Measurements from ENCODE around the gene RFX2. TPM values are rescaled to one million over a fixed set of nuclear protein-coding genes. Genes with fewer than 3 reads are reported as not detected.
A peak's percentile ranks its signal among the peaks of the same experiment; 100 is the strongest.
"Not testable (repeated sequence)": the region's sequence is repeated elsewhere in the genome, so short reads cannot be mapped to it uniquely, and the experiment has no call there.

Gene RFX2
- total RNA-seq, 1 donor from 2014 or later, result 7.2 TPM

DNA sequence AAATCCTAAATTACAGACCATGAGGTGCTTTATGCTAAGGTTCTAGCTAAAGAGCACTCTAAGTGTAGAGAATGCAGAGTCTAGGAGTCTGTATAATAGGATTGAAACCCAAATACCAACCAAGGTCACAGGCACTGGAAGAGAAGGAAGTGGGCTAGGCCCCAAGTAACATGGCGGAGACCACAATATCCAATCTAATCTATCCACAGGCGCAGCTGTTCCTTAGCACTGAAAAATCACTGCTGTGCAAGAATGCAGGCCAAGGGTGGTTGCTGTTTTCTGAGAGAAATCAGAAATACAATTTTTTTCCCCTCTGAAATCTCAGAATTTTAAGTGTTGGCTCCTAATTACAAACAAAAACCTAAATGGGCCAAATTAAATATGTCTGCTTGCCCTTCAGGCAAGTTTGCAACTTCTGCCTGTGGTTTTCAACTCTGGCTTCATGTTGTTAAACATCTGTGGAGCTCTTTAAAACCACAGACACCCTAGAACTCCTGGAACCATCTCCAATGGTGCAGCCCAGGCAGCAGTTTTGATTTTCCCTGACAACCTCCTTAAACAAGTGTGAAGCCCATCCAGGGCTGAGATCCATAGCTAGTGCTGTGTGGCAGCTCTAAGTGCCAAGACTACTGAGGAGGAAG lies 138.5 kb downstream of the RFX2 start:
- DNase-seq, result no peak

DNA sequence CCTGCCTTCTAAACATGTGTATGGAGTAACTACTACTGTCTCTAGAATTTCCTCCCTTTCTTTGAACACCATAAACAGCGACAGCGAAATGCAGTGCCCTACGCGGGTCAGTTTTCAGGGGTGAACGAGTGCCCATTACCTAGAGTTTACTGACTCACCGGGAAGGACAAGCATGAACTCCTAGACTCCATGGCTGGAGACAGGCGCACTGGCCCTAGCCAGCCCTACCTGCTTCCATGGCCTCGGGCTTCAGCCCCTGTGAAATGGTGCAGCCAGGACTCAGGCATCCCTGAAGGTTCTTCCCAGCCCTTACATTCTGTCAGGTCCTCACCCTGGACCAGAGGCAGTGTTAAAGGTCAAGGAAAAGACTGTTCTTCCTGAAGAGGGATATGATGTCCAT lies 140.8 kb downstream of the RFX2 start:
- no peak for DNase-seq

DNA sequence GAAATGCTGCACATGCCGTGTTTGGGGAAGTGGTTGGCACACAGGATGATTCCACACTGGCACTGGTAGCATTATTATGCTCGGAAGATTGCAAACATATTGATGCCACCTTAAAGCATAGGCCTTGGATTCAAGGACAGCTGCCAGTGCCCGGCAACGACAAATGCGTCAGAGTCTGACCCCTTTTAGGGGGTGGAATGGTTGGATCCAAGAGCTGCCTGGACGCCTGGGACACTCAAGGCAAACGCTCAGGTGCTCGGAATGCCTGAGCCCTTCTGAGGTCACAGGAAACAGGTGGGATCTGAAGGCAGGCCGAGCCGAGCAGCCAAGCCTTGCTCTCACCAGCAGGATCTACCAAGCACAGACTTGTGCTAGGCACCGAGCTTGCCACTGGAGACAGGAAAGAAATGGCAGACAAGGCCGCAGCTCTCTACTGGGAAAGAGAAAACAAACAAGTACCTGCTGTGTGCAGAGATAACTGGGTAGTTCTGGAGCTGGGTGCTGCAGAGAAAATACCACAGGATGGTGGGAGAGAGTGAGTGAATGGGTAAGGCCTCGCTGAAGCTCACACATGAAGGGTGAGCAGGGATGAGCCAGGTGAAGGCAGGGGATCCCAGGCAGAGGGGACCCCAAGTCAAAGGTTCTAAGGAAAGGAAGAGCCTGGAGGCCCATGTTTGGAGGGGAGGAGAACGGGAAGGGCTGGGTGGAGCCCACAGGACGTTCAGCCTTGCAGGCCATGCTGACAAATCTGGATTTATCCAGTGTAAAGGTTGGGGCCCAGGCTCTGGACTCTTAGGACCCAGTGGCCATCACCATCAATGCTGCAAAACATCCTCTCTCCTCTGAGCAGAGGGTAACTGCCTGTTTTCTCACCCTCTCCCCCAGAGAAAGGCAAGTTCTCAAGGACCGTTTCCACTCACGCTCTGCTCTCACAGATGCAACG lies 141.6 kb downstream of the RFX2 start:
- no peak for DNase-seq

DNA sequence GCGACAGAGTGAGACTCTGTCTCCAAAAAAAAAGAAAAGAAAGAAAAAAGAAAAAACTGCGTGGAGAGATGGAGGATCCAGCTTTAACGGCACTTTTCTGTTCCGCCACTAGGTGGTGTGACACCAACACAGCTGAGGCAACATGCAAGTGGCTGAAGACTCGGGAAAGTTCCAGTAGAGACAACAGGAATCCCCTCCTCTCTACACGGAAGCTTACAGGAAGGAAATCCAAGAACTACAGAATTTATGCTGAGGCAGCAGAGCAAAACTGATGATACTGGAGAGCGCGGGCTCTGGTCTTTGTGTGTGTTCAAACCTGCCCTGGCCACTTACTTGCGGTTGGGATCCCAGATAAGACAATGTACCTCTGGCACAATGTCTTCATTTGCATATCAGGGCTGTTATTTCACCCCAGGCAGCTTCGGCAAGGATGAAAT lies 142.3 kb downstream of the RFX2 start:
- DNase-seq, result peak; percentile 71

DNA sequence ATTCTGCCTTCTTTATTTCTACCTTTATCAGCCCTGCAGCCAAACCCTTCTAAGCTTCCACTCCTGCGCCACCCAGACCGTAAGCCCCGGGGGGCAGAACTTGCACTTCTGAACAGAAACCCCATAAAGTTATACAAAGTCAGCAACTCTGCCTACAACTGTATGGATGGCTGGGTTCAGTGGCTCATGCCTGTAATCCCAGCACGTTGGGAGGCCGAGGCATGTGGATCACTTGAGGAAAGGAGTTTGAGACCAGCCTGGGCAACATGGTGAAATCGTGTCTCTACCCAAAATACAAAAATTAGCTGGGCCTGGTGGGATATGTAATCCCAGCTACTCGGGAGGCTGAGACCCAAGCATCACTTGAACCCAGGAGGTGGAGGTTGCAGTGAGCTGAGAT lies 142.7 kb downstream of the RFX2 start:
- DNase-seq, result no peak

DNA sequence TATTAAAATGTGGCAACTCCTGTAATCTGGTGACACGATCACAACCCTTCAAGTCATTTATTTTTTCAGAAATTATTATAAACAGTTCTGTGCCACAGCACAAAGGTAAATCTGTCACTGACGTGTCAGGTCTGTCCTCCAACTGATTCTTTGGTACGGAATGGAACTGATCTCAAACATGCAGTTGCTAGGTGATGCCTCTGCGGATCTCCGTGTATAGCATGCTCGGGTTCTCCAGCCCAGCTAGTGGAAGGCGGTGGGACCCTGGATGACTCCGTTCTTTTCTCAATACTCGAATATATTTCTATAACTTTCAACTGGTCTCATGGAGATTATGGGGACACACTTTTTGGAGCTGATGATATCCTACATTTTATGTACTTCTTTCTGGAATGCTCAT lies 143.4 kb downstream of the RFX2 start:
- DNase-seq, result no peak

DNA sequence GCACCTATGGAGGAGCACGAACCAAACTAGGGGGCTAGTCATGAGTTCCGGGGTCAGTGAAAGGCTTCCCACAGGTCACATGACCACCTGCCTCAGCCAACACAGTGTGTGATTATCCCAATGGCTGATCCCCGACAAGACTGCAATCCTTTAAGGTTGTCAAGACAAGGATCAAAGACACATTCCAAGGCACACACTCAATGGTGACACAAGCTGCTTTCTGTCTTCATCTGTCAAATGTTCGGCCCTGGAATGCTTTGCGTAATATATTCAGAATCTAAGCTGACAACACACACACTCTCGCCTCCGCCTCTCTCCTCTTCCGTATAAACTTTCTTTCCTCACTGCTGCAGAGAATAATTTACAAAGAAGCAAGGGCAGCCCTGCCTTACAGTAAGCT lies 144.1 kb downstream of the RFX2 start:
- no peak for DNase-seq

DNA sequence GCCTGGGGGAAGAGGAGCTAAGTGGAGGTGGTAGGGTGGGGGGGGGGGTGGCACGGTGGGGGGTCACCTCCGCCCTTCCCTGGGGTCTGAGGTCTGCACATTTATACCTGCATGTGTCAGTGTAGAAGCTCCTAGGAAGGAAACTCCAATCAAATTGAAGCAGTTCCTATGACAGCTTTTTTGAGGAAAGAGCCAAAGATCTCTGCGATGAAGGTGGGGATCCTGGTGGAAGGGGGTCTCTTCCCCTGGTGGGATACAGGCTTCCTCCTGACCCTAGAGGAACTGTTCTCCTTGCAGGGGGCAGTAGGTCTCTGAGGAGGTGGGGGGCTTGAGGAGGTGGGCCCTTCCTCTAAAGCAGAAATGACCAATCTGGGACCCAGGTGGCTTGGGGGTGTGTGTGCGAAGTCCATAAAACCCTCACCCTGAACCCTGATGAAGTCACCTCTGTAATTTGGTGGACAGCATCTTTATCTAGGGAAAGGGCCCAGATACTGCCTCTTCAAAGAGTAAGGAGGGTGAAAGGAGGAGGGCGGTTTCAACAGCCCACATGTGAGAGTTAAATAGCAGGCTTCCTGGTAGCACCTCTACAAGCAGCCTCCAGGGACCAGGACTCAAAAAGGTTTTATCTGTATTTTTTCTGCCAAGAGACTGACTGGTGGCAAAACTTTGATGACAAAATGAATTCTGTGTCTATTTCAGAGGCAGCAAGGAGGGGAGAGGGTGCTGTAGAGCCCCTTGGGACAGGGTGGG lies 145.3 kb downstream of the RFX2 start:
- no peak for DNase-seq

DNA sequence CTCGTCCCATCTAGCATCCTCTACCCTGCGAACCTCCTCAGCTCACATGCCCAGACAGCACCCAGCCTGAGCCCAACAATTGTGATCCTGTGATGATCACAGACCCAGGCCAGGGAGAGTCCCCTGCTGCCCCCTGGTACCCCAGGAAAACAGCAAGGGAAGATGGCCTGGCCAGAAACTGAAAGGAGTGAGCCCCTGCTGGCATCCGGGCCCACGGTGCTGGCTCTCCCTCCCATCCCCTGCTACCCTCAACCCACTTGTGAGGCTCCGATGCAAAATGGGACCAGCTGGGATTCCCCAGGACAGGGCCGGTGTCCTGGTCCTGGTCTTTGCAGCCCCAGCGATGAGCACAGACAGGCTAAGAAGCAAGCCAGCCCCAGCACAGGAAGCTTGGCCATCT lies 146.4 kb downstream of the RFX2 start:
- DNase-seq, result no peak

DNA sequence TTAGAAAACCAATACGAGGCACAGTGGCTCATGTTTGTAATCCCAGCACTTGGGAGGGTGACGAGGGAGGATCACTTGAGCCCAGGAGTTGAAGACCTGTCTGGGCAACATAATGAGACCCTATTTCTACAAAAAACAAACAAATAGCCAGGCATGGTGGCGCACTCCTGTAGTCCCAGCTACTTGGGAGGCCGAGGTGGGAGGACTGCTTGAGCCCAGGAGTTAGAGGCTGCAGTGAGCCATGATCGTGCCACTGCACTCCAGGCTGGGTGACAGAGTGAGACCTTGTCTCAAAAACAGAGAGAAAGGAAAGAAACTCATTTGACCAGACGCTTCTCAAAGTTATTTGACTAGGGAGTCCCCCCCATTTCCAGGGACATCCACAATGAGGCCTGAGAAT lies 147.0 kb downstream of the RFX2 start:
- not testable (repeated sequence) for DNase-seq

DNA sequence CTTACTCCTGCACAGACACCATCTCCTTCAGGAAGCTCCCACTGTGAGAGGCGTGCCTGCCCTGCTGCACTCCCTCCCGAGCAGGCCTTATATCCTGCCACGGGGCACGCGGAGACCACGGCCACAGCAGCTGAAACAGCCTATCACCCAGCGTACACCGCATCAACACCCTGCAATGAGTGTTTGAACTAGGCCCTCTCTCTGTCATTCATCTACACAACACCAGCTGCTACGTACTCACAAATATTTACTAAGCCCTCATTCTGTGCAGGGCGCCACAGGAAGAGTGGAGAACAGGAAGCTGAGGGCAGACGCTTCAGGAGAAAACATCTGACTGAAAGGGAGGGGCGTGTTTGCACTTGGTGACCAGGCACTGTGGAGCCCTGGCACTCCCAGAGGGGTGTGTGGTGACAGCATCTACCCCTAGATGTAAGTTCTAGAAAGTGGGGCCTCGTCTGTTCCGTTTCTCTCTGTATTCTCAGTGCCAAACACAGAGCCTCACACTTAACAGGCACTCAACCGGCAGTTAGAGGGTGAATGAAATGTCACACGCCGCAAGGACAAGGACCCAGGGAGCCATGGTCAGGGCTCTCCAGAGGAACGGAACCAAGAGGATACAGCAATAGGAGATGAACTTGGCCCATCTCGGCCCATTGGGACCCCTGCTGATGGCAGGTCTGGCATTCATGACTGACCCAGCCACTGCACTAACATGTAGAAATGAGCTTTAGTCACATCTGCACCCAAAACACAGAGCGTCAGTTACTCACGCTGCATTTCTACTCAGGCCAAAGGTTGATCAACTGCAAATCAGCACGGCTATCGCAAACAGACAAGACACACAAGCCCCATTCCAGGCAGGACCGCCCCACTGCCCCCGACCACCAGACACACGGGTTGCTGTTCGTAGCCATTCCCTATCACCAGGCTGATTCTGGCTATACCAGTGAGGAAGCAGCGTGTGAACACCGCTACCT lies 148.0 kb downstream of the RFX2 start:
- no peak for DNase-seq

DNA sequence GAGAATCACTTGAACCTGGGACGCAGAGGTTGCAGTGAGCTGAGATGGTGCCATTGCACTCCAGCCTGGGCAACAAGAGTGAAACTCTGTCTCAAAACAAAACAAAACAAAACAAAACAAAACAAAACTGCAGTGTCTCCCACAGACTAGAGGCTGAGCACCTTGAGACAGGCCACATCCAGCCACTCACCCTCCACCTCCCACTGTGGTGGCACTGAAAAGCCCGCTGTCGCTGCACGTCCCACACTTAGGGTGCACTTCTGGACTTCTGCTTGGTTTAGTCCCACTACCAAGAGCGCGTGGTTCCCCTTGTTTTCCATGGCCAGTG lies 148.7 kb downstream of the RFX2 start:
- not testable (repeated sequence) for DNase-seq

DNA sequence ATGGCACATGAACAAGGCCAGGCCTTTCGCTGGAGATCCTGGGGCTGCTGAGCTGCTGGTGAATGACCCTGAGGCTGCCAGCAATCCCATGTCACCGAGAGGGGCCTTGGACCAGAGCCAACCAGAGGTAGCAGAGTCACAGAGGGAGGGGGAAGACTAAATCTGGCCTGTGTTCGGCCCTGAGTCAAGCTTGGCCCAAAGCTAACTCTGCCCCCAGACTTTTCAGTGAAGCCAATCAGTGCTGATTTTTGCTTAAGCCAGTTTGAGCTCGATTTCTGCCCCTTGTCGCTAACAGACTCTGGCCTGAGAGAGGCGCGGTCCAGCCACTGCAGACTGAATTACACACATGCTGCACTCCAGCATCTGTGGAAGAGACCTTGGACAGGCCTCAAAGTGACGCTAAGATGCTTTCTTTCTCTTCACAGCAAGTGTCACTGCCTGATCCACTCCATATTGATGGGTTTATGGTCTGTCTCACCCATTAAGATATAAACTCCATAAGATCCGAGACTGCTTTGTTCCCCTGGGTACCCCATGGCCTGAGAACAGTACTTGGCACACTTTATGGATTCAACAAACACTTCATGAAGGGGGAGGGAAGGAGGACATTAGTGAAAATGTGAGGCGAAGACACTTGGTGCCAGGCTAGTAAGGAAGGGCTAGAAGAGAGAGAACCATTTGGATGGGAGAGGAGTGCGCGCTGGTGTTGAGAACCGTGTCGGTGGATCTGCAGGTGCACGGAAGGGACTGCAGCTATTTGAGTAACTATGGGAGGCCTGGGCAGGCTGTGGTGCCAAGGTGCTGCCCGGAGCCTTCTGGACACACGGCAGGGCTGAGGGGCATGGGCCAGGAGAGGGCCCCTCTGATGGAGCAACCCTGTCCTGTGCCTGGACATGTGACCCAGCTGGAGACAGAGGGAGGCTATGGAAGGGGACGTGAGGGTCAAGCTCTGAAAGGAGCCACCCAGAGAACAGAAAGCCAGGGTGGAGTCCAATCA lies 150.0 kb downstream of the RFX2 start:
- no peak for DNase-seq

DNA sequence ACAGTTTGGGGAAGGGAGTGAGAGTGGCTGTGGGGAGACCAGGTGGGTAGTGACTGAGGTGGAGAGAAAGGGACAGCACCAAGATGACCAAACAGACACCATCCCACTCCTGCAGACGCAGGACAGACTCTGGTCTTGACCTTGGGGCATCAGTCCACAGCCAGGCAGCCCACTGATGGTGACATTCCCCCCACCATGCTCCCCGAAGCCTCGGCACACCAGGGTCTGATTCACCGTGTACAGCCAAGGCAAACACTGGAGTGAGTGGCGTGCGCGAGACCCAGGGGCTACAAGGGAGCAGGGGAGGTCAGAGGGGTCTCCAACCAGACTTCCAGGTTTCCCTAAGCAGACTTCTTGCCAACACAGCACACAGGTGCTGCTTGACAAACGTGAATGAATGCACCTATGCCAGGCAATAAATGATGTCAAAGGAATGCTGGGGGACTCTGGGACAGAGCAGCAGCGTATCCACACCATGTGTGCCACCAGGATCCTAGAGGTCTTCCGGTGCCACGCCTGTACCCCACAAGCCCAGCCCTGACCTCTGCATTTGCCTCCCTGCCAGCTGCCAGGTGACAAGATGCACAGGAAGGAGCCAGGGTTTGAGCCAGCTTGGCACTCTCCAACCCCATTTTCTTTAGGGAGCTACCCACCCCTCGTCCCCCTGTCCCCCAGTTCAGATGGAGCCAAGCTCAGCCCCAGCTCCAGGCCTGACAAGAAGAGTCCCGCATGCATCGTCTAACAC lies 150.9 kb downstream of the RFX2 start:
- no peak for DNase-seq

DNA sequence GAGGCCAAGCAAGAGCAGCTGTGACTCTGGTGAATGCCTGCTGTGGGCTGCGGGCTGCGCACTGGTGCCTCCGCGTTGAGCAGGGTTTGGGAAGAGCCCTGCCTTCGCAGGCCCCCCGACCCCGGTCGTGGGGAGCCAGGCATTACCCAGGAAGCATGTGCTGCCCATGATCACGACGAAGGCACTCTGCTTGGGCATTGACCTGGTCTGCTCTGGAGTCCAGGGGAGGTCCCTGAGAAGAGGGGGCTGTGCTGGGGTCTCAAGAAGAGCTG lies 151.5 kb downstream of the RFX2 start:
- DNase-seq, result no peak

DNA sequence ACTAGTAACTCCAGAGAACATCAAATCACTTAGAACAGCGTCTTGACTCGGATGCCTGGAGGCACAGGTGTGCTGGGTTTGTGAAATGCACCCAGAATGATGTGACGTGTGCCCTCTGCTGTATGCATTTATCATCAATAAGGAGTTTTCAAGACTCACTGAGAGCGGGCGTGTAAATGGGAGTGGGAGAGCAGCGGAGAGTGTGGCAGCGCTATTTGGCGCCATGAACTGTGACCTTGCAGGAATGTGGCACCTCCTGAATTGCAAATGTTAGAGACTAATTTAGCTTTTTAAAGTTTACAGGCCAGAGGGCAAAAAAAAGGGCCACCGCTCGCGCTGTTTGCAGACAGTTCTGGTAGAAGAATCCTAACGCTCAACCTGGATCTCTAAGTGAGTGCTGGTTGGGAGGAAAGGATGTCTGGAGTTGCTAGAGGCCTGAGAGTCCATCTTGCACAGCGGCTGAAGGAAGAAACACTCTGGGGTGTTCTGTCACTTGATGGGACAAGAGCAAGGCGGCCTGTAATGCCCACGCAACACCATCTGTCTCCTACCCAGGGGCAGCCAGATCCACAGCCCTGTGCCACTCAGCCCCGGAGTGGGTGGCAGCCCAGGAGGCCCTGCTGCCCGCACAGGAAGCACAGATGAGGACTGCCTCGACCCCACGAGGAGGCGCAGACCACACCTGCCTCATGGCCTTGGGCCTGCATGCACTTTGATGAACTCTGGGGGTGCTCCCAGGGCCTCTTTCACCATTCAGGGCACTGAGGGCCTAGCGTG lies 152.0 kb downstream of the RFX2 start:
- DNase-seq, result no peak

DNA sequence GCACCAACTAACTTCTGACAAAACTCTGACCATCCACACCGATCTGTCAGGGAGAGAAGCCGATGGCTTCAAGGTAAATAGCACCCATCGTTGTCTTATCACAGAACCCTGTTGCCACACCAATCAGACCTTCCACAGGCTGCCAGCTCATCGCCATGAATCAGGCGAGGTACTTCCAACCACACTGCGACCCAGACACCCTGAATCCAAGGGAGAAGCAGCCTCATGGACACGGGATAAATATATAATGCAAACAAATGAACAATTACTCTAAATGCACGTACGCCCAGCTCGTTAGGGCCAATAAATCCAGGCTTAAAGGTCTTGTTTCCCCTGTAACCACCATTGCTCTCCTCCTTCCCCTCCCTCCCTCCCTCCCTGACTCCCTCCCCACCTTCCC lies 153.1 kb downstream of the RFX2 start:
- DNase-seq, result no peak

DNA sequence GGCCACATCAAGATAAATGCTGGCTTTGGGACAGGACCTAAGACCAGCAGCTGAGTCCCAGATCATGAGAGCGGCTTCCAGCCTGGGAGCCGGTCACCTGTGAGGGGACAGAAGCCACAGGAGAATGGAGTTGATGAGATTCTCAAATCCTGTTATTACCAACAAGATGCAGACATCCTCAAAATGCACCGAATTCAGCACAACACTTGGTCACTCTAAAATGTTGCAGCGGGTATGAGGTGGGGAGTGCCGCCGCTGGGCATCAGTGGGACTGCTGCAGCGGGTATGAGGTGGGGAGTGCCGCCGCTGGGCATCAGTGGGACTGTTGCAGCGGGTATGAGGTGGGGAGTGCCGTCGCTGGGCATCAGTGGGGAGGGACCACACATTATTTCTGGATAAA lies 153.6 kb downstream of the RFX2 start:
- no peak for DNase-seq

DNA sequence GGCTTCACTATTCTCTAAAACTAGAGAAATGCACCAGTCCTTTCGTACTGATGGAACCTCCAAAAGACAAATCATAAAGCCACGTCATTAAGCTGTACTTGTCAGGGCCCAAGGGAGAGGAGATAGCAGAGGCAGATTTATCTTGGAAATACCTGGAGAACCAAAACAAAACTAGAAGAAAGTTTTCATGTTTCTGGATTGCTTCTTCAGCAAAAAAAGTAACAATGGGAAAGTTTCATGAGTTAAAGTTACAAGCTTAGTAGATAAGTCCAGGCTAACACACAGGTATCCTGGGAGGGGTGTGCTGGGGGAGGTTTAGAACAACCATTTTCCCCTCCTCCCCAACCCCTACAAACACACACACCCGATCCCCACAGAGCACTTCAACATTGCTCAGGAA lies 154.0 kb downstream of the RFX2 start:
- no peak for DNase-seq

DNA sequence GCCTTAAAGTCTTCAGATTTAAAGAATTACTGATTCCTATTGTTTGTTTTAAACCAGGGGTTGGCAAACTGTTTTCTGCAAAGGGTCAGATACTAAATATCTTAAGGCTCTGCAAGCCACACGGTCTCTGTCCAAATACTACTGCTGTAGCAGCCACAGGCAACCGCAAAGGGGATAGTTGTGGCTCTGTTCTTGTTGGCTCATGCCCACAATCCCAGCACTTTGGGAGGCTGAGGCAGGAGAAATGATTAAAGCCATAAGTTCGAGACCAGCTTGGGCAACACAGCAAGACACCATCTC lies 154.7 kb downstream of the RFX2 start:
- no peak for DNase-seq

Data from skin of body (tissue), 2 donors.